ENCODE data around the gene ANKRD63.
A peak's percentile ranks its signal among the peaks of the same experiment; 100 is the strongest.

ANKRD63 gene, protein sequence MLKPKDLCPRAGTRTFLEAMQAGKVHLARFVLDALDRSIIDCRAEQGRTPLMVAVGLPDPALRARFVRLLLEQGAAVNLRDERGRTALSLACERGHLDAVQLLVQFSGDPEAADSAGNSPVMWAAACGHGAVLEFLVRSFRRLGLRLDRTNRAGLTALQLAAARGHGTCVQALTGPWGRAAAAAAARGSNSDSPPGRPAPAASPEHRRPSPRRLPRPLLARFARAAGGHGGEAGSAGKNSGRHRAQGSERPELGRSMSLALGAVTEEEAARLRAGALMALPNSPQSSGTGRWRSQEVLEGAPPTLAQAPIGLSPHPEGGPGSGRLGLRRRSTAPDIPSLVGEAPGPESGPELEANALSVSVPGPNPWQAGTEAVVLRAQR

DNA sequence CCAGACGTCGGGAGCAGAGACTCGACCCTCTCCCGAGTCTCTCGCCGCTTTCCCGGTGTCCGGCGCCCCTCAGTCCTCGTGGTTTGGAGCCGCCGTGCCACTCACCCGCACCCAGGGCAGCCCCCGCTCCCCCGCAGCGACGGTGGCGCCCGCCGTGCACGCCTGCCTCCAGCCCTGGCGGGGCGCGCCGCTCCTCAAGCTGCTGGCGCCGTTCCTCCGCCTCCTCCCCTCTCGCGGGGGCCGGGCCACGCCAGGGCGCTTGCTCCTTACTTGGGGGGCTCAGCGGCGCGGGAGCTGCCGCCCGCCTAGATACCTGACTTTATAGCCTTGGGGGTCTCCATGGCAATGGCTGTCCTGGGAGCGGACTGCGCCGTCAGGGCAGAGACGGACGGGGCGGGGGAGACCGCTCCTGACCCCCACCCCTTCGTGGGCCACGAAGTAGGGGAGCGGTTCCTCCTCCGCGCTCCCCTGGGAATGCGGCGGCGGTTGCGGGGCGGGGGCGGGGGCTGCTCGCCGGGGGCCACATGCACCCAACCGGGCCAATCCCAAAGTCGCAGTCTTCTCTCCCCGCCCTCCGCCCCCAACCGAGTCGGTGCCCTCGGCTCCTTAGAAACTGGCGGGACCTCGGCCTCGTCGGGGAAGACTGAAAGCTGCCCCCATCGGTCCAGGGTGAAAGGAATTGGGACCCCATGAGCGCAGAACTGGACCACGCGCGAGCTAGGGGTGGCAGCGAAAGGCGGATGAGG lies at the start of gene ANKRD63:
Gene ANKRD63, minus strand, starts transcription at position 196 of the 746 bp plus-strand sequence. CDS start 478 bp downstream, outside the sequence.
- DNase-seq (ENCODE audit: low read depth): no peak
- peak within 1 kb of the TSS; percentile 33 for H3K4me3 ChIP-seq (ENCODE audit: low read depth, low read length)

DNA sequence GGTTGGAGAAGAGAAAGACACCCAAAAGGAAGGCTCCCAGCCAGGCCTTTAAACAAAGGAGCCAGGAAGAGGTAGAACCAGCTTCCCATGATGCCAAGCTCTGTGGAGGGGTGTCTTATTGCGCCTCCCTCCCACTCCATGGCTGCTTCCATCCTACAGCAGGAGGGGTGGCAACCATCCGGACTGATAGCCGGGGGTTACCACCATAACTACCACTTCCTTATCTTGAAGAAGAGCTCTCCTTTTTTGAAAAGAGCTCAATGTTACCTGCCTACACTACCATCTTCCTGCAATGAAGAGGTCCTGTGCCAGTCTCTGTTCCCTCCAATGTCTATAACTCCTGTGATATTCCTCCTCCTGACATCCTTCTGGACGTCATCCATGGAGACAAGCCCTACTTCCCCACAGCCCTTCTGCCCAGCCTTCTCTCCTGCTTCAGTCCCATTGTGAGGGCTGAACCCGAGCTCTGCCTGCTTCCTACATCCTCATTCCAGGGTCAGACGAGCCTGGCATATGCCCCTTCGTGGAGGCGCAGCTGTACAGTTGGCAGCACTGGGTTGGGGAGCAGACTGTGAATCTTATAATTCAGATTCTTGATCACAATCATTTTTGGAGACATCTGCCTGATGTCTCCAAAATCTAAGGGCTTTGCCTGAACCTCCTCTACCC lies 49.4 kb upstream of the ANKRD63 start:
- no peak overlapping the region for H3K4me3 ChIP-seq (ENCODE audit: low read depth, low read length)
- no peak for DNase-seq (ENCODE audit: low read depth)

DNA sequence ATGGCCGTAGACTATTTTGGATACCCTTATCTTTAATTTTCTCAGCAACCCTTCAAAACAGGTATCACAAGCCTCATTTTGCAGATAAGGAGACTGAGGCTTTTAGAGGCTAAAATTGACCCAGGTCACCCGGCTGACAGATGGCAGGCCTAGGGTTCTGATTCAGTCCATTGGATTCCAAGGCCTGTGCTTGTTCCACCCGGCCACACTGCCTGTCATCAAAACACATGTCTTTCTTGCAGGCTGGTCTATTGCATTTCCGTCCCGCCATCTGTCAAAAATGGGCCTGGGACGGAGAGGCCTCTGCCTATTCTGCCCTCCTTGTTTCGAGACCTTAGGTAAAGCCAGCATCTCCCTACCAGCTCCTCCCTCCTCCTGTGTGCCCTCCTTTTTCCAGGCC lies 48.8 kb upstream of the ANKRD63 start:
- DNase-seq (ENCODE audit: low read depth): no peak
- no peak overlapping the region for H3K4me3 ChIP-seq (ENCODE audit: low read depth, low read length)

DNA sequence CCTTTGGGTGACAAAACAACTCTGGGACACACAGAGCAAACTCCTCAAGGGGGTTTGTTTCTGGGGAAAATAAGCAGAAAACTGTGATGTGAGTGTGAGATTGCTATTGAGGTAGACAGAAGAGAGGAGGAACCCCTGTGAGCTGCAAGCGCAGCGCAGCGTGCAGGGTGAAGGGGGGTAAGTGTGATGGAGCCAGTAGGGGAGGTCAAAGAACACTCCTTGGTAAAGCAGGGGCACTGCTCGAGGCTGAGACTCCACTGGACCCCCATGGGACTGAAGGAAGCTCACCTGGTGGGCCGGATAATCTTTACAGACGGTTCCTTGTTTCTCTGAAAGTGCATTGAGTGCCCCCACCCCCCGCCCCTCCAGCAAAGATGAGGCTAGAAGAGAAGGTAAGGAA lies 48.2 kb upstream of the ANKRD63 start:
- H3K4me3 ChIP-seq (ENCODE audit: low read depth, low read length): no peak overlapping the region
- no peak for DNase-seq (ENCODE audit: low read depth)

DNA sequence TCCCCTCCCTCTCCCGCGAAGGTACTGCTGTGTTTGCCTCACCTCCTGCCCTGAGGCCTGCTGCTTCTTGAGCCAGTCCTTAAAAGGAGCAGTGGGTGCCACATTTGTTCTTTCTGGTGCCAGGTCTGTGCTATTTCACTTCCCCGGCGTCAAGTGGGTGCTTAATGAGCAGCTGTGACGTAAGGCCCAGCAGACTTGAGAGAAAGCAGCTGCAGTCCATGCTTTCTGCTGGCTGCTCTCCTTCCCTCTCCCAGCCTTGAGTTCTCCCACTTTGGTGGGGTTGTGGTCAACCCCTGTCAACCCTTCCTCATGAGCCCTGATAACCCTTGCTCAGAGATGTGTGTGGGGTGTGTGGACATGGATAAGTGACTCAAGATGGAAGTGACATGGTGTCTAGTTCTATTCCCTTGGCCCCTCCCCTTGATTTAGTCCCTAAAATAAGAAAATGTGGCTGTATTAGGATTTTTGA lies 47.5 kb upstream of the ANKRD63 start:
- no peak overlapping the region for H3K4me3 ChIP-seq (ENCODE audit: low read depth, low read length)
- no peak for DNase-seq (ENCODE audit: low read depth)

DNA sequence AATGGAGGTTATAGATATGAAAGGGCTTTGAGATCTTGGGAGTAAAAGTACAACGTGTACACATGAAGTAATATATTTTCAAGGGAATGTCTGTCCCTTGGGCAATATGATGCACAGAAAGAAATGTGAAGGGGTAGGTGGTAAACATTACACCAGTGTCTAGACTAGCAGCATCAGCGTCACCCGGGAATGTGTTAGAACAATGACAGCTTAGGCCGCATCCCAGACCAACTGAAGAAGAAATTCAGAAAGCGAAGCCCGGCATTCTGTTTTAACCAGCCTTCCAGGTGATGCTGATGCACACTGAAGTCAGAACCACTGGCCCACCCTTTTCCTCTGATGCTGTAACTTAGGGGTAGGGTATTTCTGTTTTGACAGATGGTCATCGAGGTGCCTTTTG lies 46.9 kb upstream of the ANKRD63 start:
- no peak for DNase-seq (ENCODE audit: low read depth)

DNA sequence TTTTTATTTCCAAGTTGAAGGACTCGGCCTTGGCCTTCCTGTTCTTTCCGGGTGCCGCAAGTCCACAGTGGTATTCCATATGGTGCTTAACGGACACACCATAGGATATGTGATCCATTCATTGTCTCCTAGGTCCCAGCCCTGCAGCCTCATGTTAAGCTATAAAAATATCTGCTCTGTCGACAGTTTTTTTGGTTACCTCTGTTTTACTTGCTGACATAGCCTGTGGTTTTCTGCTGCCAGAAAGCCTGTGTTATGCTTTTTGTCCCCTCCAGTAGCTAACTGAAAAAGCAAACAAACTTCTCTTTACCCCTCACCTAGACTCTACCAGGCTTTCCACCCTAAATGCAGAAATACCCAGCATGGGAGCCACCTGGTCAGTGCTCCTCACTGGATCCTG lies 45.9 kb upstream of the ANKRD63 start:
- no peak for DNase-seq (ENCODE audit: low read depth)
- no peak overlapping the region for H3K4me3 ChIP-seq (ENCODE audit: low read depth, low read length)

More for the DNA sequence above, 46.9 kb upstream of the ANKRD63 start:
- H3K4me3 ChIP-seq (ENCODE audit: low read depth, low read length): no peak overlapping the region

DNA sequence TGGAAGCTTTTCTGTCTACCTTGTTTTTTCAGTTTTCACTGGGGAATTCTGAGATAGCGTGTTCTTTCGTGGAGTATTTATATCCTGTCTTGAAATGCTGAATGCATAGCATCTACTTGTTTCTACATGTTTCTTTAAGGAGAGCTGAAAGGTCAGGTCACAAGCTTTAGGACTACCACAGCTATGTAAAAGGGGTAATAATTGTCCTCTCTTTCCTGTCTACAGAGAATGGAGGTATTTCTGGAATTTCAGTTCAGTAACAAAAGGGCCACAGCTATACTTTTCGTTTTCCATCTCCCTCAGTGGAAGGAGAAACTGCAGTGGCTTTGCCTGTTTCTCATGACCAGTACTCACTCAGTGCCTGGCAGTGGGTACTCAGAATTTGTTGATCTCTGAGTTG lies 45.3 kb upstream of the ANKRD63 start:
- DNase-seq (ENCODE audit: low read depth): no peak
- no peak overlapping the region for H3K4me3 ChIP-seq (ENCODE audit: low read depth, low read length)

DNA sequence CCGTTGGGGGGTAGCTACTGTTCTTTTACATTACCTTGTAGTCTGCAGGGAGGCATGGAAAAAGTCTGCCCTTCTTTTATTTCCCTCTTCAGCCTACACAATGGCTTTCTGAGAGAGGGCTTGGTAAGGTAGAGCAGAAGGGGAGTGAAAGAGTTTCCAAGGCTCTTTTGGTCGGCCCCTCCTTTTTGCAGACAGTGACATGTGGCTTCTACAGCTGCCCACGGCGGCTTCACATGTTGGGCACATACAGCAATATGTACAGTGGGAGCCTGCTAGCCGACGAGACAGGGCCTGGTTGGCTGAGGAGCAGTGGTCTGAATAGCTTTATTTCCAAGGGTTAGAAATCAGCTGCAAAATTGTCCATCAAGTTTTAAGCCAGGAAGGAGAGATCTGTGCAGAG lies 44.6 kb upstream of the ANKRD63 start:
- no peak for DNase-seq (ENCODE audit: low read depth)

DNA sequence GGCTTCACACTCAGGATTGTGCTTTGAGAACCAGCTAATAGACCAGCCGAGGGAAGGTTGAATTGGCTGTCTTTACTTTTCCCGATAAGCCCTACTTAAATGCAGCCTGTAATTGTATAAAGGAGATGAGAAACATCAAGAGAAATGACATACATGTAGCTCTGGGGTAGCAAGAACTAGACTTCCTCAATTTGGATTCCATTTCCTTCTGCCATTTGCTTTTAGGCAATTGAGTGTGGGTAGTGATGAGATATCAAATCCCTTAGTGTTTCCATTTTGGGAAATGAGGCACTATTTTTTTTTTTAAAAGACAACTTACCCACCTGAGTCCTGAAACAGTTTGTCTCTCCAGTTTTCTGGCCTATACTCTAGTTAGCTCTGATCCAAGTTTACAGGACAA lies 42.8 kb upstream of the ANKRD63 start:
- H3K4me3 ChIP-seq (ENCODE audit: low read depth, low read length): no peak overlapping the region
- DNase-seq (ENCODE audit: low read depth): no peak

More for the DNA sequence above, 44.6 kb upstream of the ANKRD63 start:
- no peak overlapping the region for H3K4me3 ChIP-seq (ENCODE audit: low read depth, low read length)

DNA sequence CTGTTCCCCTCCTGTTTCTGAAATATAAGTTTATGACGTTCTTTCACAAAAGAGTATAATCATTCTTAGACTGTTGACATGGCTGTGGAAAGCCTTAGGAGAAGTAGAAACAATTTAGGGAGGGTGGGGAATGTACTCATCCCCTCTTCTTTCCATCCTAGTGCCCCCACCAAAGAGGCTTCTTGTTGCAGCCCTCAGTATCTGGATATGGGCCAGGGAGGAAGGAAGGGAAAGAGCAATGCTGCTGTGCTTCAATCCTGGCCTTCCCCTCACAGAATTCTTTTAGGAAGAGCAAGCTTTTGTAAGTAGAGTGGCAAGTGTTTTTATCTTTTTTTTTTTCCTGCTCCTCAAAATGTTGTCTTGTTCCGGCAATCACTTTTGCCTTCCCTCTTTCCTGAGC lies 42.3 kb upstream of the ANKRD63 start:
- H3K4me3 ChIP-seq (ENCODE audit: low read depth, low read length): peak overlapping the region; percentile 61
- DNase-seq (ENCODE audit: low read depth): no peak

DNA sequence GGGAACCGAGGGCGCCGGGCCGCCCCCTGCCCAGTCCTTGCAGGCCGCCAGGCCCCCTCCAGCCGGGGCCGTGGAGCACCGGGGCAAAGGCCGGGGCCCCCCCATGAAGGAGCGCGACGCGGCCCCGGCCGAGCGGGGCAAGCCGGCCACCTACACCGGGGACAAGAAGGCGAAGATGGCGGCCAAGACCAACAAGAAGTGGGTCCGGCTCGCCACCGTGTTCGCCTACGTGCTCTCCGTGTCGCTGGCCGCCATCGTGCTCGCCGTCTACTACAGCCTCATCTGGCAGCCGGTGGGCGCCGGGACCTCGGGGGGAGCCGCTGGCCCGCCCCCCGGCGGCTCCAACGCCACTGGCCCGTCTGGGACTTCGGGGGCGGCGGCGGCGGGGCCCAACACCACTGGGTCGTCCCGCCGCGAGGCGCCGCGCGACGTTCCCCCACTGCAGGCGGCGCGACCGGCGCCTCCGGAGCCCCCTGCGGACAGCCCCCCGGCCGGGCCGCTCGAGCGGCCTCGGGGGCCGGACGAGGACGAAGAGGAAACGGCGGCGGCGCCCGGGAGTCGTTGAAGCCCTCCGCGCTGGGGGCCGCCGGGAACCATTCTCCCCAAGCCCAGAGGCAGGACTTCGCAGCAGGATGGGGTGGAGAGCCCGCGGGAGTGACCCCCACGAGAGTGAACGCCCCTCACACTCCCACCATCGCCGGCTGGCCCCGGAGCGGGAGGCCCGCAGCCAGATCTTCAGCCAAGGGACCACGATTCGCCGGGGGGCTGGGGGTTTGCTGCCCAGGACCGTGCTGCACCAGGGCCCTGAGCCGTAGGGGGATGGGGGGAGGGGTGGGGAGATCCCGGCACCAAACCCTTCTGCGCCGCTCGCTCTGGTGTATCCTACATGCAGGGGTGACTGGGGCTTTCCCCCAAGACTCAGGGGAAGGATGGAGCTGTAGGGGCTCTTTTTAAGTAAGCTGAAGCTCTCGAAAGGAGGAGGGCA lies 41.4 kb upstream of the ANKRD63 start:
- DNase-seq (ENCODE audit: low read depth): no peak

DNA sequence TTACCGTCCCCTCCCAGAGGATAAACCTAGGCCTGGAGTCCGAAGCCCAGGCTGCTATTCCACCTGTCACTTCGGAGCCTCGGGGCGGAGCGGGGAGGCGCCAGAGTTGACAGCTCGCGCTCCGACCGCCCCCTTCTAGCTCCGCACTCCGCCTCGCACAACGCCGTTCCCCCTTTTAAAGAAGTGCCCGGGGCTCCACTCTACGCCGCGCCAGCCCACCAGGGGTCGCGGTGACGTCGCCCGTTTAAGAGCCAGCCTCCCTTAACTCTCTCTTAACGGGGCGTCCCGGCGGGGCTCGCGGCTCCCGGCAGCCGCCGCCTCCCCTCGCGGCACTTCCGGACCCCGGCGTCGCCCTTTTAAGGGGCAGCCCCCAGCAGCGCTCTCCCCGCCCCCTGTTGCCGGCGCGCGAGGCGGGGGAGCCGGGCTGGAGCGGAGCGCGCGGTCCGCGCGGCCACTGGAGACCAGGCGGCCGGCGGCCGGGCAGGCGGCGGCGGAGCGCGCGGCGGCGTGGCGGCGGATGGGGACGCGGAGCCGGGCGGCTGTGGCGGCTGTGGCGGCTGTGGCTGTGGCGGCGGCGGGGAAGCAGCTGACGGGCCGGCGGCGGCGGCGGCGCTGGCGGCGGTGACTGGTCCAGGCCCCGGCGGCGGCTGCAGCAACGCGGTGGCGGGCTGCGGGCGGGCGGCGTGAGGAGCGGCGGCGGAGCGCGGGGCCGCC lies 40.5 kb upstream of the ANKRD63 start, which contains the start of gene INAFM2:
Gene INAFM2, plus strand, starts transcription at position 454 of the 714 bp plus-strand sequence. CDS start 364 bp downstream, outside the sequence.
- peak; percentile 81 for DNase-seq (ENCODE audit: low read depth)
- H3K4me3 ChIP-seq (ENCODE audit: low read depth, low read length): peak within 1 kb of the TSS; percentile 61

More for the DNA sequence above, 41.4 kb upstream of the ANKRD63 start:
- peak overlapping the region; percentile 61 for H3K4me3 ChIP-seq (ENCODE audit: low read depth, low read length)

DNA sequence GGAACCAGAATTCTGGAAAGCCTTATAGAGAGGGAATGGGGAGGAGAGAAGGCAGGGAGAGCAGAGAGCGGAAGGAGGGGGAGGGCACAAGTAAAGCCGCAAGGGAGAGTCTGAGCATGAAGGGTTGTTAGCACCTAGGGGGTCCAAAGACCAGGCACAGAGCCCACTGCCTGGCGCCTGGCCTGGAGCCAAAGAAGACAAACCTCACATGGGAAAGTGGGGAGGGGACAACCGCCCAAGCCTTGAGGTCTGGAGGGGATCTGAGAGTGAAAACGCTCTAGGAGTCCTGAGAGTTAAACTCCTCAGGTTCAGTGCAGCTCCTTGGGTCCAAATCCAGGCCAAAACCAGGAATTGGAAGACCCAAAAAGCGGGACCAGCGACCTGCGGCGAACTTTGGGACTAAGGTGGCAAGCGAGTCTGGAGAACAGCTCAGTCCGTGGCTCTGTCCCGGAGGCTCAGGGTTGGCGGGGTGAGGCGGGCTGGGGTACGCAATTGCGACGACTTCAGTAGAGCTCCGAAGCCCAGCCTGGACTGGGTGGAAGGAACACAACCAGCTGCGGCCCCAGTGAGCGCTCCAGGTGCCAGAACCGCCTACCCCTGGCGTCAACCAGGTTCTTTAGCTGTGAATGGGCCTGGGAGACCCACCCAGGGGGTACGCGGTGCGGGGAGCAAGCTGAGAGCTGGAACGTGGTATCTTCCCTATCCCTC lies 39.8 kb upstream of the ANKRD63 start:
- H3K4me3 ChIP-seq (ENCODE audit: low read depth, low read length): peak overlapping the region; percentile 31
- no peak for DNase-seq (ENCODE audit: low read depth)

DNA sequence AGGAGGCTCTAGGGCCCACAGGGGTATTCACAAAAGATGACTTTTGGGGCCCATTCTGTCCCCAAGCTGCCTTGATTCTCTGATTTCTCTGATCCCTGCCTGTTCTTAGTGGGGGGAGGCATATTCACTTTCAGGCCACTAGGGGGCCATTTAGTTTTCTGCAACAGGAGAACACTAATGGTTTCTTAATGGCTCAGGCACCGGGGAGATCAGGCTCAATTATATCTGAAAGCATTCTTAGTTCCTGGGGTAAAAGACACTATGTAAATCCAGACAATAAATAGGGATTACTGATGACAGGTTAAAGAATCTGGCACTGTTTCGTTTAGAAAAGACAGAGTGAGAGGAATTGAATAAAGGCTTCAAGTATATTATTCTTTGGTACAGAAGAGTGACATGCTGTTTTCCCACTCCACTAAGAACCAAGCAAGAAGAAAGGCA lies 38.1 kb upstream of the ANKRD63 start:
- no peak for DNase-seq (ENCODE audit: low read depth)
- H3K4me3 ChIP-seq (ENCODE audit: low read depth, low read length): no peak overlapping the region

DNA sequence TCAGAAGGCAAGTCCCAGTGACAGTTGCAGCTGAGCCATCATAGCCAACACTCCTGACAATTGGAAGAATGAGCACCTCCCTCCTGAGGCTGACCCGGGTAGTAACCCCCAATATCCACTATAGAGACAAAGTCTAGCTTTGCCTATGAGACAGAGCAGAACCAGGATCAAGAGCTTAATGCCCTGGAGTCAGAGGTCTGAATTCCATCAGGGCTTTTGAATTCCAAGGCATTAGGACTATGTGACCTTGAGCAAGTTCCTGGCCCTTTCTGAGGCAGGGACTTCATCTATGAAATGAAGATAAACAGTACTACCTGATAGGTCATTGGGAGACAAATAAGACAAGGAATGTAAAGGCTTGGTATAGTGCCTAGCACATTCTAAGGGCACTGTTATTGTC lies 37.5 kb upstream of the ANKRD63 start:
- no peak overlapping the region for H3K4me3 ChIP-seq (ENCODE audit: low read depth, low read length)
- no peak for DNase-seq (ENCODE audit: low read depth)

DNA sequence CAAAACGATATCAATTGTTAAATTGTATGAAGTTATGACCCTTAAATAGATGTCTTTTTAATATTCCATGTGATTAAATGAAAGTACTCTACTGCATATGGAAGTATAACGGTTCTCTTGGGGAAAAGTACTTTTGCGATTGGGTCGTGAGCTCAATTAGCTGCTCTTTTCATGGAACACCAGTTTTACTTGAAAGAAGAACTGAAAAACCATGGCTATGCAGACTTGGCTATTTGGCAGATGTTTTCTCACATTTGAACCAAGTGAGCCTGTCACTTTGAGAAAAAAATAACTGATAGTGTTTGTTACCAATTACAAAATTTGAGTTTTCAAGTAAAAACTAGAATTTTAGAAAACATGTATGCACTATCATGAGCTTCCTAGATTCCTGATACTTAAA lies 34.7 kb upstream of the ANKRD63 start:
- no peak overlapping the region for H3K4me3 ChIP-seq (ENCODE audit: low read depth, low read length)
- DNase-seq (ENCODE audit: low read depth): no peak

DNA sequence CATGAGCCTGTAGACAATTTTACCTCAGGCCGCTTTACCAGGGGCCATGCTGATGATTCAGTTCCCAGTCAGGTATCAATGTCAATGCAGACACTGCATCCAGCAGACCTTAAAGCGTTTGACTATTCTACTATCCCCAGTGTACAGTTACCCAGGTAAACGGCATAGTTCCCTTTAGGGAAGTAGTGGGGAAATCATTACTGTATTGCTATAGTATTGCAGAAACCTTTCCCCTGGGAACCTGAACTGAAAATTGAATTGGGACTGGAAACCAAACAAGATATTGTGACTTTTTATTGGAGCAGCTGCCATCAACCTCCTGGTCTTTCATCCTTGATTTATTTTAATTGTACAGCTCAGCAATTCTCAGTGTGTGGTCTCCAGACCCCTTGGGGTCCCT lies 34.1 kb upstream of the ANKRD63 start:
- no peak overlapping the region for H3K4me3 ChIP-seq (ENCODE audit: low read depth, low read length)
- no peak for DNase-seq (ENCODE audit: low read depth)
